ENCODE data around the gene SNHG17. TPM values are rescaled to one million over a fixed set of nuclear protein-coding genes. Genes with fewer than 3 reads are reported as not detected.
A peak's percentile ranks its signal among the peaks of the same experiment; 100 is the strongest.
"Not testable (repeated sequence)": the region's sequence is repeated elsewhere in the genome, so short reads cannot be mapped to it uniquely, and the experiment has no call there.

SNHG17 gene
- total RNA-seq, 1 donor: 6.9 TPM

GRCh38 chr20:38437796-38438195, 2.7 kb upstream of the SNHG17 start:
- H3K27ac ChIP-seq (ENCODE audit: low read depth, low read length): no peak overlapping the region
- H2AFZ ChIP-seq (ENCODE audit: low read length): no peak overlapping the region
- H3K4me2 ChIP-seq (ENCODE audit: insufficient read depth, low read length): no peak overlapping the region
- H3K4me3 ChIP-seq (ENCODE audit: insufficient read depth, low read length): no peak overlapping the region
- peaks cover 17% of the 10 kb centered on the region for H4K20me1 ChIP-seq (ENCODE audit: insufficient read depth, low read length)
- H3K36me3 ChIP-seq (ENCODE audit: insufficient read depth, low read length): peaks cover 13% of the 10 kb centered on the region
- TF ChIP-seq CTCF (IDR thresholded peaks at IDR 0.05; ENCODE audit: extremely low read depth, low read depth, low read length): no peak
- no peaks in the 10 kb centered on the region for H3K9me3 ChIP-seq (ENCODE audit: low read depth, low read length)
- H3K27me3 ChIP-seq (ENCODE audit: insufficient read depth, low read length): no peaks in the 10 kb centered on the region
- peaks cover 24% of the 10 kb centered on the region for H3K79me2 ChIP-seq (ENCODE audit: insufficient read depth, low read length)
- DNase-seq (ENCODE audit: insufficient read length, low spot score, missing footprints): peak; percentile 14
- peaks cover 32% of the 10 kb centered on the region for H3K4me1 ChIP-seq (ENCODE audit: insufficient read depth, low read length)

DNA sequence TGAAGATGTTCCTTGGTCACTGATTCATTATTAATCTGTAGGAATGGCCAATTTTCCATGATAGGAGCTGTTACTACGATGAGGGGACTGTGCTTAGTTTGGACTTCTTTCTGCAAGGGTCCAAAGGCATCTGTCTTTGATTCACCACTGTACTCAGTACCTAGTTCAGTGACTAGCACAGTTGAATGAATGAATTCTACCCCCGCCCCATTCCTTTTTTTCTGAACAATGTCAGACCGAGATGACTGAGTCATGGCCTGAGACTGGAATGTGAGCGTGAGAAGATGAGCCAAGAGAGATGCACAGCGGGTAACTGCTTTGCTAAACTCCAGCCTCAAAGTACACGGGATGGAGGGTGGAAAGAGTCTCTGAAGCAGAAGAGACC, 419 bp upstream of the SNHG17 start:
- Histone ChIP-seq H2AFZ (ENCODE audit: low read length) (peak overlapping the region; percentile 91), H3K36me3 (ENCODE audit: insufficient read depth, low read length) (peaks cover 36% of the 10 kb centered on the region), H3K27ac (ENCODE audit: low read depth, low read length) (peak overlapping the region; percentile 94), H3K79me2 (ENCODE audit: insufficient read depth, low read length) (peaks cover 46% of the 10 kb centered on the region), H3K9me3 (ENCODE audit: low read depth, low read length) (no peaks in the 10 kb centered on the region), H4K20me1 (ENCODE audit: insufficient read depth, low read length) (peaks cover 39% of the 10 kb centered on the region), H3K27me3 (ENCODE audit: insufficient read depth, low read length) (no peaks in the 10 kb centered on the region), H3K4me3 (ENCODE audit: insufficient read depth, low read length) (peak overlapping the region; percentile 96), H3K4me1 (ENCODE audit: insufficient read depth, low read length) (peaks cover 26% of the 10 kb centered on the region), H3K4me2 (ENCODE audit: insufficient read depth, low read length) (peak overlapping the region; percentile 98)
- TF ChIP-seq CTCF (IDR thresholded peaks at IDR 0.05; ENCODE audit: extremely low read depth, low read depth, low read length): no peak
- DNase-seq (ENCODE audit: insufficient read length, low spot score, missing footprints): peak; percentile 80

GRCh38 chr20:38434301-38434741, 807 bp downstream of the SNHG17 start:
- TF ChIP-seq CTCF (IDR thresholded peaks at IDR 0.05; ENCODE audit: extremely low read depth, low read depth, low read length): no peak
- H3K4me1 ChIP-seq (ENCODE audit: insufficient read depth, low read length): peaks cover 26% of the 10 kb centered on the region
- peak overlapping the region; percentile 94 for H3K27ac ChIP-seq (ENCODE audit: low read depth, low read length)
- DNase-seq (ENCODE audit: insufficient read length, low spot score, missing footprints): no peak
- no peaks in the 10 kb centered on the region for H3K27me3 ChIP-seq (ENCODE audit: insufficient read depth, low read length)
- H3K4me3 ChIP-seq (ENCODE audit: insufficient read depth, low read length): peak overlapping the region; percentile 96
- H3K9me3 ChIP-seq (ENCODE audit: low read depth, low read length): no peaks in the 10 kb centered on the region
- peaks cover 45% of the 10 kb centered on the region for H3K36me3 ChIP-seq (ENCODE audit: insufficient read depth, low read length)
- peak overlapping the region; percentile 91 for H2AFZ ChIP-seq (ENCODE audit: low read length)
- peaks cover 46% of the 10 kb centered on the region for H4K20me1 ChIP-seq (ENCODE audit: insufficient read depth, low read length)
- peak overlapping the region; percentile 98 for H3K4me2 ChIP-seq (ENCODE audit: insufficient read depth, low read length)
- H3K79me2 ChIP-seq (ENCODE audit: insufficient read depth, low read length): peaks cover 54% of the 10 kb centered on the region

DNA sequence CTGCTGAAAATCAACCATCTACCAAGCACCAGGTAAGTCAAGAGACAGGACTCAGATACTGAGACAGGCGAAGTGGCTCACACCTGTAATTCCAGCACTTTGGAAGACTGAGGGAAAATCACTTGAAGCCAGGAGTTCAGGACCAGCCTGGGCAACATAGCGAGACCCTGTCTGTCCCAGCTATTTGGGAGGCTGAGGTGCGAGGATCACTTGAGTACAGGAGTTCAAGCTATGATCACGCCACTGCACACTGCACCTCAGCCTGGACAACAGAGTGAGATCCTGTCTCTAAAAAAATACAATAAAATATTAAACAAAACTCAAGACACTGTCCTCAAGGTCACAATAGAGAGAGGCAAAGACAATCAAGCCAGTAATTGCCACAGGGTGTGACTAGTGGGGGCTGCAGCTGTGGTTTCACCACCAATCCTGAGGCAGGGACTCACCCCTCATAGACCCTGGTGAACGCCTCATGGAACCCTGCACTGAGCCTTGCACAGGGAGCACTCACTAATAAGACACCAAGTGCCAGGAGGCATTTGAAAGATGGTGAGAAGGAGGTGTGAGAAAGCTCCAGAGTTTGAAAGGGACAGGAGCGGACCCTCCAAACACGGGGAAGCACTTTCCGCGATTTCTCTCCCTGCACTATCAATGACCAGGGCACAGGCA, 1.7 kb downstream of the SNHG17 start:
- Histone ChIP-seq H3K36me3 (ENCODE audit: insufficient read depth, low read length) (peaks cover 54% of the 10 kb centered on the region), H3K79me2 (ENCODE audit: insufficient read depth, low read length) (peaks cover 63% of the 10 kb centered on the region), H3K4me3 (ENCODE audit: insufficient read depth, low read length) (peak overlapping the region; percentile 96), H2AFZ (ENCODE audit: low read length) (no peak overlapping the region), H3K27me3 (ENCODE audit: insufficient read depth, low read length) (no peaks in the 10 kb centered on the region), H3K4me2 (ENCODE audit: insufficient read depth, low read length) (peak overlapping the region; percentile 98), H3K9me3 (ENCODE audit: low read depth, low read length) (no peaks in the 10 kb centered on the region), H3K4me1 (ENCODE audit: insufficient read depth, low read length) (peaks cover 26% of the 10 kb centered on the region), H4K20me1 (ENCODE audit: insufficient read depth, low read length) (peaks cover 54% of the 10 kb centered on the region), H3K27ac (ENCODE audit: low read depth, low read length) (peak overlapping the region; percentile 94)
- no peak for TF ChIP-seq CTCF (IDR thresholded peaks at IDR 0.05; ENCODE audit: extremely low read depth, low read depth, low read length)
- DNase-seq (ENCODE audit: insufficient read length, low spot score, missing footprints): no peak

GRCh38 chr20:38432870-38433269, 2.3 kb downstream of the SNHG17 start:
- not testable (repeated sequence) for DNase-seq (ENCODE audit: insufficient read length, low spot score, missing footprints); H3K4me3 ChIP-seq (ENCODE audit: insufficient read depth, low read length); H3K9me3 ChIP-seq (ENCODE audit: low read depth, low read length); H2AFZ ChIP-seq (ENCODE audit: low read length); H3K27me3 ChIP-seq (ENCODE audit: insufficient read depth, low read length)
- Histone ChIP-seq H3K27ac (ENCODE audit: low read depth, low read length) (peak overlapping the region; percentile 94), H3K4me2 (ENCODE audit: insufficient read depth, low read length) (peak overlapping the region; percentile 98), H3K4me1 (ENCODE audit: insufficient read depth, low read length) (peaks cover 26% of the 10 kb centered on the region), H3K79me2 (ENCODE audit: insufficient read depth, low read length) (peaks cover 68% of the 10 kb centered on the region), H3K36me3 (ENCODE audit: insufficient read depth, low read length) (peaks cover 60% of the 10 kb centered on the region), H4K20me1 (ENCODE audit: insufficient read depth, low read length) (peaks cover 59% of the 10 kb centered on the region)

Measured in osteoblast (primary cell).